HEK293 (cell line): Measurements from ENCODE around the gene ZNF646.

Experiments
- CTCF ChIA-PET: fragments of 350-600 bp; formaldehyde crosslinking; extraction: SDS; loops from one replicate; lab custom pipeline; 2021; ENCODE audit warnings: antibody characterized with exemption; lab: Yijun Ruan, JAX
- POLR2A ChIA-PET: fragments of 300-600 bp; formaldehyde crosslinking; extraction: SDS; loops from one replicate; lab custom pipeline; 2020; ENCODE audit warnings: antibody characterized with exemption, inconsistent platforms; lab: Yijun Ruan, JAX
- H3K27ac ChIP-seq: fragments of 200-500 bp; sonication (Bioruptor generic); 2 replicates; pipeline ENCODE4 v1.5.1; 2014; ENCODE audit warnings: low read depth, low read length, control low read depth, inconsistent platforms; ENCODE audit errors: extremely low read depth
- H3K36me3 ChIP-seq, 2 experiments: fragments of 200-500 bp in 1 of 2; sonication (Bioruptor generic) in 1 of 2; 1 replicate in 1 of 2; 2 replicates in 1 of 2; pipeline ENCODE4 v1.5.1; 2014 to 2017; ENCODE audit warnings: inconsistent platforms in 2 of 2, low read length in 2 of 2; ENCODE audit not compliant: control insufficient read depth in 2 of 2, insufficient read depth in 1 of 2
- H3K4me1 ChIP-seq: fragments of 200-500 bp; sonication (Bioruptor generic); 2 replicates; pipeline ENCODE4 v1.5.1; 2014; ENCODE audit warnings: mild to moderate bottlenecking, low read length, inconsistent platforms; ENCODE audit not compliant: control insufficient read depth, insufficient read depth
- H3K4me3 ChIP-seq: 2 replicates; pipeline ENCODE4 v1.5.1; 2011; ENCODE audit warnings: low read depth, mild to moderate bottlenecking, control low read depth, low read length, moderate library complexity
- H3K9me3 ChIP-seq: fragments of 200-500 bp; sonication (Bioruptor generic); 2 replicates; pipeline ENCODE4 v1.5.1; 2014; ENCODE audit warnings: low read depth, low read length, inconsistent platforms; ENCODE audit not compliant: control insufficient read depth, insufficient read depth
- BCL6B ChIP-seq: fragments of 450-650 bp; formaldehyde crosslinking; IDR thresholded peaks from 2 replicates; pipeline ENCODE4 v1.5.1; 2017; ENCODE audit warnings: missing biosample characterization, missing genetic modification characterization
- GLIS1 ChIP-seq: fragments of 450-650 bp; formaldehyde crosslinking; IDR thresholded peaks from 2 replicates; pipeline ENCODE4 v1.5.1; 2016; ENCODE audit warnings: missing biosample characterization, missing genetic modification characterization
- OSR2 ChIP-seq: fragments of 450-650 bp; formaldehyde crosslinking; IDR thresholded peaks from 2 replicates; pipeline ENCODE4 v1.5.1; 2016; ENCODE audit warnings: missing biosample characterization, missing genetic modification characterization
- PRDM2 ChIP-seq: fragments of 450-650 bp; formaldehyde crosslinking; IDR thresholded peaks from 2 replicates; pipeline ENCODE4 v1.5.1; 2016; ENCODE audit warnings: missing biosample characterization, missing genetic modification characterization, borderline replicate concordance
- REPIN1 ChIP-seq: fragments of 450-650 bp; formaldehyde crosslinking; IDR thresholded peaks from 2 replicates; pipeline ENCODE4 v1.5.1; 2017; ENCODE audit warnings: missing biosample characterization, missing genetic modification characterization, low read depth
- REST ChIP-seq: fragments of 450-650 bp; formaldehyde crosslinking; IDR thresholded peaks from 2 replicates; pipeline ENCODE4 v1.5.1; 2016; ENCODE audit warnings: missing biosample characterization, missing genetic modification characterization
- SP2 ChIP-seq: fragments of 450-650 bp; formaldehyde crosslinking; IDR thresholded peaks from 2 replicates; pipeline ENCODE4 v1.5.1; 2016; ENCODE audit warnings: missing biosample characterization, missing genetic modification characterization
- ZEB2 ChIP-seq: fragments of 450-650 bp; formaldehyde crosslinking; IDR thresholded peaks from 2 replicates; pipeline ENCODE4 v1.5.1; 2016; ENCODE audit warnings: missing biosample characterization, missing genetic modification characterization
- ZIC2 ChIP-seq: fragments of 450-650 bp; formaldehyde crosslinking; IDR thresholded peaks from 2 replicates; pipeline ENCODE4 v1.5.1; 2016; ENCODE audit warnings: missing biosample characterization, missing genetic modification characterization
- ZNF155 ChIP-seq: fragments of 450-650 bp; formaldehyde crosslinking; IDR thresholded peaks from 2 replicates; pipeline ENCODE4 v1.5.1; 2016; ENCODE audit warnings: missing biosample characterization, missing genetic modification characterization
- ZNF174 ChIP-seq: fragments of 450-650 bp; formaldehyde crosslinking; IDR thresholded peaks from 2 replicates; pipeline ENCODE4 v1.5.0; 2017; ENCODE audit warnings: missing biosample characterization, mild to moderate bottlenecking, missing genetic modification characterization
- ZNF2 ChIP-seq: fragments of 450-650 bp; formaldehyde crosslinking; IDR thresholded peaks from 2 replicates; pipeline ENCODE4 v1.5.1; 2016; ENCODE audit warnings: missing biosample characterization, missing genetic modification characterization
- ZNF248 ChIP-seq: fragments of 450-650 bp; formaldehyde crosslinking; IDR thresholded peaks from 2 replicates; pipeline ENCODE4 v1.5.1; 2017; ENCODE audit warnings: missing biosample characterization, missing genetic modification characterization
- ZNF280C ChIP-seq: fragments of 450-650 bp; formaldehyde crosslinking; IDR thresholded peaks from 2 replicates; pipeline ENCODE4 v1.5.1; 2016; ENCODE audit warnings: missing biosample characterization, missing genetic modification characterization
- ZNF341 ChIP-seq: fragments of 450-650 bp; formaldehyde crosslinking; IDR thresholded peaks from 2 replicates; pipeline ENCODE4; 2016; ENCODE audit warnings: low read depth, missing biosample characterization, missing genetic modification characterization
- ZNF354C ChIP-seq: fragments of 450-650 bp; formaldehyde crosslinking; IDR thresholded peaks from 2 replicates; pipeline ENCODE4 v1.5.1; 2016; ENCODE audit warnings: missing biosample characterization, missing genetic modification characterization, low read depth, borderline replicate concordance
- ZNF48 ChIP-seq: fragments of 450-650 bp; formaldehyde crosslinking; IDR thresholded peaks from 2 replicates; pipeline ENCODE4 v1.5.1; 2016; ENCODE audit warnings: missing biosample characterization, missing genetic modification characterization
- ZNF521 ChIP-seq: fragments of 450-650 bp; formaldehyde crosslinking; IDR thresholded peaks from 2 replicates; pipeline ENCODE4 v1.5.1; 2017; ENCODE audit warnings: missing biosample characterization, mild to moderate bottlenecking, missing genetic modification characterization
- ZNF548 ChIP-seq: fragments of 450-650 bp; formaldehyde crosslinking; IDR thresholded peaks from 2 replicates; pipeline ENCODE4 v1.5.1; 2016; ENCODE audit warnings: missing biosample characterization, missing genetic modification characterization
- ZNF610 ChIP-seq: fragments of 450-650 bp; formaldehyde crosslinking; IDR thresholded peaks from 2 replicates; pipeline ENCODE4 v1.5.1; 2016; ENCODE audit warnings: missing biosample characterization, missing genetic modification characterization, borderline replicate concordance
- ZNF76 ChIP-seq: fragments of 450-650 bp; formaldehyde crosslinking; IDR thresholded peaks from 2 replicates; pipeline ENCODE4; 2016; ENCODE audit warnings: low read depth, missing biosample characterization, missing genetic modification characterization, borderline replicate concordance

The ZNF646 gene

GRCh38 chr16:31084584-31085302 lies 10.5 kb downstream of the ZNF646 start:
- CTCF ChIA-PET: interaction anchor here (0.6 kb wide), 1 partner anchor 57 kb away, joined by 3 read pairs; no protein-coding TSS in a partner anchor
- Histone ChIP-seq H3K27ac (no peak overlapping the region), H3K4me3 (no peak overlapping the region), H3K9me3 (no peaks in the 10 kb centered on the region), H3K4me1 (no peaks in the 10 kb centered on the region), H3K36me3 (peaks cover 0 to 59% of the 10 kb centered on the region in 2 experiments; a peak in 2 of 3 replicates)
- POLR2A ChIA-PET: interaction anchor here (1.3 to 2.7 kb wide), 4 partner anchors 9 to 33 kb away, joined by 3 to 12 read pairs (median 9); partner anchors contain the start of genes KAT8, ZNF646 and ZNF668
- TF ChIP-seq ZNF341 (tag by site-specific recombination) (no peak), PRDM2 (no peak), ZNF610 (no peak), BCL6B (tag by site-specific recombination) (no peak), REST (tag by site-specific recombination) (peak; percentile 38; the same call in 1 of the 2 replicates), ZNF280C (tag by site-specific recombination) (no peak), SP2 (tag by site-specific recombination) (no peak), ZNF548 (tag by site-specific recombination) (no peak), ZIC2 (tag by site-specific recombination) (peak; percentile 56), ZNF2 (tag by site-specific recombination) (no peak), ZNF155 (tag by site-specific recombination) (no peak), OSR2 (tag by site-specific recombination) (no peak), GLIS1 (tag by site-specific recombination) (peak; percentile 16; the same call in 1 of the 2 replicates), REPIN1 (no peak), ZNF248 (no peak), ZEB2 (tag by site-specific recombination) (no peak), ZNF48 (tag by site-specific recombination) (no peak), ZNF76 (tag by site-specific recombination) (no peak), ZNF174 (tag by site-specific recombination) (no peak), ZNF354C (tag by site-specific recombination) (no peak), ZNF521 (tag by site-specific recombination) (no peak)
